Esophagus muscularis mucosa (tissue), 4 donors: ENCODE data around the gene DUSP16.

Source experiments
- EP300 ChIP-seq: sonication (generic); formaldehyde crosslinking; IDR thresholded peaks from one replicate; pipeline ENCODE4 v1.6.1; 2017; ENCODE audit warnings: antibody characterized with exemption
- POLR2A ChIP-seq: fragments of 450-650 bp; IDR thresholded peaks from one replicate; pipeline ENCODE4 v1.6.1; 2017; ENCODE audit warnings: antibody characterized with exemption, moderate library complexity, mild to moderate bottlenecking, low read depth
- POLR2AphosphoS5 ChIP-seq, 2 donors: sonication (generic); formaldehyde crosslinking; IDR thresholded peaks; one replicate each; pipeline ENCODE4 v1.6.1; 2017; ENCODE audit warnings: antibody characterized with exemption in 2 of 2
- TF ChIP-seq, protein P1 (sequence below), 3 experiments: fragments of 200-600 bp in 2 of 3; fragments of 450-650 bp in 1 of 3; sonication (generic) in 2 of 3; IDR thresholded peaks; one replicate each; pipeline ENCODE4 v1.5.1; 2017 to 2019; ENCODE audit warnings: antibody characterized with exemption in 3 of 3, mild to moderate bottlenecking in 2 of 3, moderate library complexity in 1 of 3

DNA sequence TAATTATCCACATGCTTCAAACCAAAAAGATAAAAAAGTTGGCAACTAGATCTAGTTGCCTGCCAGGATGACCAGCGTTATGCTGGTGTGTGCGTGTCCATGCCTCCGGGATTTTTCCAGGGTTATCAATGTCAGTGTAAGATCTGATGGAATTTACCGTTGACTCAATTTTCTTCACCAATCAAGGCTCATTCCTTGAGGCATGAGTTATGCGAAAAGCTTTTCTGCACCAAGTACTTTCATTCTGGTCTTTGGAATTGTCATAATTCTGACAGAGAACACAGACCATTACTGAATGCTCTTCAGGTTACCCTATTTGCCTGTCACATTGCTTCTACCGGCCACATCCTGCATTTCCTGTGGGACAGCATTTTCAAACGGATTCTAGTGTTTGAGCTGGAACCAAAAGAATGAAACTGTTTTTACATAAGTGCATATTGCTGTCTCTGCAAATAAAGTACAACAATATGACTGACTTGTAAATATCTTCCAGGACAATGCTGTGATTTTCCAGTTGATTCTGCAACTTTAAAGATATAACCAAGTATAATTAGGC is 91.8 kb downstream of the DUSP16 start:
- TF ChIP-seq, protein P1, sequence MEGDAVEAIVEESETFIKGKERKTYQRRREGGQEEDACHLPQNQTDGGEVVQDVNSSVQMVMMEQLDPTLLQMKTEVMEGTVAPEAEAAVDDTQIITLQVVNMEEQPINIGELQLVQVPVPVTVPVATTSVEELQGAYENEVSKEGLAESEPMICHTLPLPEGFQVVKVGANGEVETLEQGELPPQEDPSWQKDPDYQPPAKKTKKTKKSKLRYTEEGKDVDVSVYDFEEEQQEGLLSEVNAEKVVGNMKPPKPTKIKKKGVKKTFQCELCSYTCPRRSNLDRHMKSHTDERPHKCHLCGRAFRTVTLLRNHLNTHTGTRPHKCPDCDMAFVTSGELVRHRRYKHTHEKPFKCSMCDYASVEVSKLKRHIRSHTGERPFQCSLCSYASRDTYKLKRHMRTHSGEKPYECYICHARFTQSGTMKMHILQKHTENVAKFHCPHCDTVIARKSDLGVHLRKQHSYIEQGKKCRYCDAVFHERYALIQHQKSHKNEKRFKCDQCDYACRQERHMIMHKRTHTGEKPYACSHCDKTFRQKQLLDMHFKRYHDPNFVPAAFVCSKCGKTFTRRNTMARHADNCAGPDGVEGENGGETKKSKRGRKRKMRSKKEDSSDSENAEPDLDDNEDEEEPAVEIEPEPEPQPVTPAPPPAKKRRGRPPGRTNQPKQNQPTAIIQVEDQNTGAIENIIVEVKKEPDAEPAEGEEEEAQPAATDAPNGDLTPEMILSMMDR (IDR thresholded peaks at IDR 0.05), result no peak
- TF ChIP-seq POLR2AphosphoS5 (IDR thresholded peaks at IDR 0.05) (no peak), POLR2A (no peak), EP300 (no peak)
